NCI-H1105 (cell line): Measurements from ENCODE around the gene ERMP1.
"Not testable (repeated sequence)": the region's sequence is repeated elsewhere in the genome, so short reads cannot be mapped to it uniquely, and the experiment has no call there.

Source experiments
- DNase-seq: peaks from one replicate; lab custom pipeline; 2025; lab: John Stamatoyannopoulos, UW

Gene ERMP1, protein sequence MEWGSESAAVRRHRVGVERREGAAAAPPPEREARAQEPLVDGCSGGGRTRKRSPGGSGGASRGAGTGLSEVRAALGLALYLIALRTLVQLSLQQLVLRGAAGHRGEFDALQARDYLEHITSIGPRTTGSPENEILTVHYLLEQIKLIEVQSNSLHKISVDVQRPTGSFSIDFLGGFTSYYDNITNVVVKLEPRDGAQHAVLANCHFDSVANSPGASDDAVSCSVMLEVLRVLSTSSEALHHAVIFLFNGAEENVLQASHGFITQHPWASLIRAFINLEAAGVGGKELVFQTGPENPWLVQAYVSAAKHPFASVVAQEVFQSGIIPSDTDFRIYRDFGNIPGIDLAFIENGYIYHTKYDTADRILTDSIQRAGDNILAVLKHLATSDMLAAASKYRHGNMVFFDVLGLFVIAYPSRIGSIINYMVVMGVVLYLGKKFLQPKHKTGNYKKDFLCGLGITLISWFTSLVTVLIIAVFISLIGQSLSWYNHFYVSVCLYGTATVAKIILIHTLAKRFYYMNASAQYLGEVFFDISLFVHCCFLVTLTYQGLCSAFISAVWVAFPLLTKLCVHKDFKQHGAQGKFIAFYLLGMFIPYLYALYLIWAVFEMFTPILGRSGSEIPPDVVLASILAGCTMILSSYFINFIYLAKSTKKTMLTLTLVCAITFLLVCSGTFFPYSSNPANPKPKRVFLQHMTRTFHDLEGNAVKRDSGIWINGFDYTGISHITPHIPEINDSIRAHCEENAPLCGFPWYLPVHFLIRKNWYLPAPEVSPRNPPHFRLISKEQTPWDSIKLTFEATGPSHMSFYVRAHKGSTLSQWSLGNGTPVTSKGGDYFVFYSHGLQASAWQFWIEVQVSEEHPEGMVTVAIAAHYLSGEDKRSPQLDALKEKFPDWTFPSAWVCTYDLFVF

DNA sequence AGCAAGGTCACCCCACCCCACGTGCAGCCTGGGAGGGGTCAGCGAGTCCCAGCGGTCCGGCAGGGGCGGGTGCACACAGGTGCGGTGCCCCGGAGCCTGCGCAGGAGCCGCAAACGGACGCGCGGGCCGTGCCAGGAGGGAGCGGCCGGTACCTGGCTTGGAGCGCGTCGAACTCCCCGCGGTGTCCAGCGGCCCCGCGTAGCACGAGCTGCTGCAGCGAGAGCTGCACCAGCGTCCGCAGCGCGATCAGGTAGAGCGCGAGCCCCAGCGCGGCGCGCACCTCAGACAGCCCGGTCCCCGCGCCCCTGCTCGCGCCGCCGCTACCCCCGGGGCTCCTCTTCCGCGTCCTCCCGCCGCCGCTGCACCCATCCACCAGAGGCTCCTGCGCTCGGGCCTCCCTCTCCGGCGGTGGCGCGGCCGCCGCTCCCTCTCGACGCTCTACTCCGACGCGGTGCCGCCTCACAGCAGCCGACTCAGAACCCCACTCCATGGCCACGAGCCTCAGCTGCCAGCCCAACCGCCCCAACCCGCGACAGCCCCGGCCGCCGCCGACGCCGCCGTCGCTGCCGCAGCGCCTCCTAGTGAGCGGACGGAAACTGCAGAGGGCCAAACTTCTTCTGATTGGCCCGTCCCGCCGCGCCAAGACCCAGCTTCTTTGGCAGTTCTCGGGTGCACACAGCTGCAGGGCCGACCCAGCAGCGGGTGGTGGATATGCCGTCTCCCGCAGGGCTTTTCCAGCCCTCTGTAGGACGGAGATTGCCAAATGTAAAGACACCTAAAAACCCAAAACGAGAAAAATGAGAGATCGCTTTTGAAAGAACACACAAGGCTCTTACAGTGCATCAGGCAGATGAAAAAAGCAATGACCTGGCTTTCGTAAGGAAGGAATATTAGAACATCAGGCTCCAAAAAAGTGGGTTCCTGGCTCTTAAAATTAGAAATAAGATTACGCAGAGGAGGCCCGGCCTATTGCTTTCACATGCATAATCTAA lies at the start of gene ERMP1:
TSS of gene ERMP1 (minus strand) at position 580 of the 992 bp plus-strand sequence. CDS start at position 490, 90 bp downstream.
- DNase-seq, result peak; percentile 93

DNA sequence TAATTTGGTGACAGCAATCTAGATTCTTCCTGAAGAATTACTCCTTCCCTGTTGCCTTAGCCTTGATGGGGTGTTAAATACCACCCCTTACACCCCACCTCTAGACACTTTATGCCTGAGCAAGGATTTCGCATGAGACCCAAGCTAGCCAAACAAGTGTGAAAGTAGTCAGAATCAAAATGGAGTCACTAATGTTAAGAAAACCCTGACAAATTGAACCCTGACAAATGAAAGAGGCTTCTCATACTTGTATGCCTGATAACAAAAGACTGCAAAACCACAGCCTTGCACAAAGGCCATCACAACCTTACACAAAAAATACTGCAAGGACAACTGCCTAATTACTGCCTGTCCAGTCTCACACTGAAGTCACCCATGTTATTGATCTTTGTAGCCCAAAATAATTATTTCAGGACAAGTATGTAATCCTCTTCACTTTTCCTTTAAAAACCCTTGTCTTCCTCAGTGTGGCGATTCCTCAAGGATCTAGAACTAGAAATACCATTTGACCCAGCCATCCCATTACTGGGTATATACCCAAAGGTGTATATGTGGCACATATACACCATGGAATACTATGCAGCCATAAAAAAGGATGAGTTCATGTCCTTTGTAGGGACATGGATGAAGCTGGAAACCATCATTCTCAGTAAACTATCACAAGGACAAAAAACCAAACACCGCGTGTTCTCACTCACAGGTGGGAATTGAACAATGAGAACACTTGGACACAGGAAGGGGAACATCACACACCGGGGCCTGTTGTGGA lies 49.5 kb upstream of the ERMP1 start:
- not testable (repeated sequence) for DNase-seq

DNA sequence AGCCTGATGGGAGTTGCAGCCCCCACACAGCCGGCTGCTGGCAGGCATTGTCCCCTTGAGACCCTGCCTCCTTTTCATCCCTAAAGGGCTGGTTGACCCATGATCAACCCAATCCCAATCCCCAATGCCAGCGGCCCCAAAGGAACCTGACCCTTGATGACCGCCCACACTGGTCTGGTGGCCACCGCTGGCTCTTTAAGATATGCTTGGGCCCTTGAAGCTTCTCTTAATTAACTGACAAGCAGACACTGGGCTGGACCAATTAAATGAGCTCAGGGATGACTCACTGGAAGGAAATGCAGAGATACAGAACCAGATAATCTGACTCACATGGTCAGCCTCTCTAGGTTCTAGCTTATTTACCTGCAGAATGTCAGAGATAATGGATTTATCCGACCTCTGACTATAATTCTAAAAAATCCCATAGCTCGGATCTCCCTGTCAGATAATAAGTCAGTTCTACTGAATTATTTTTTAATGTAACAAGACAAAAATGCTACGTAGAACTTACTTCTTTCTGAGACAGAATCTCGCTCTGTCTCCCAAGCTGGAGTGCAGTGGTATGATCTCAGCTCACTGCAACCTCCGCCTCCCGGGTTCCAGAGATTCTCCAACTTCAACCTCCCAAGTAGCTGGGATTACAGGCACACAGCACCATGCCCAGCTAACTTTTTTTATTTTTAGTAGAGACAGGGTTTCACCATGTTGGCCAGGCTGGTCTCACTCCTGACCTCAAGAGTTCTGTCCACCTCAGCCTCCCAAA lies 46.7 kb upstream of the ERMP1 start:
- DNase-seq, result no peak

DNA sequence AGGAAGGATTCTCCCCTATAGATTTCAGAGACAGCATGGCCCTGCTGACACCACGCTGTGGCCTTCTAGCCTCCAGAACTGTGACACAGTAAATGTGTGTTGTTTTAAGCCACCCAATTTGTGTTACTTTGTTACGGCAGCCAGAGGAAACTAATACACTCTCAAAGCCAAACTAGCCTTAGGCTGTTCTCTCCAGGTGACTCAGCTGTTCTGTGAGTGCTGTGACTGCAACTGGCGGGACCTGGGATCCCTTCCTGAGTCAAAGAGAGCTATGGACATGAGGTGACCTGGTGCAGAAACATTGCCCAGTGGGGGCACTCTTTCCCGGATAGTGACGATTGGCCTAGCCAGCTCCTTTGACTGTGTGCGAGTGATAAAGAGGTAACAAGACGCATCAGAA lies 43.8 kb upstream of the ERMP1 start:
- no peak for DNase-seq

DNA sequence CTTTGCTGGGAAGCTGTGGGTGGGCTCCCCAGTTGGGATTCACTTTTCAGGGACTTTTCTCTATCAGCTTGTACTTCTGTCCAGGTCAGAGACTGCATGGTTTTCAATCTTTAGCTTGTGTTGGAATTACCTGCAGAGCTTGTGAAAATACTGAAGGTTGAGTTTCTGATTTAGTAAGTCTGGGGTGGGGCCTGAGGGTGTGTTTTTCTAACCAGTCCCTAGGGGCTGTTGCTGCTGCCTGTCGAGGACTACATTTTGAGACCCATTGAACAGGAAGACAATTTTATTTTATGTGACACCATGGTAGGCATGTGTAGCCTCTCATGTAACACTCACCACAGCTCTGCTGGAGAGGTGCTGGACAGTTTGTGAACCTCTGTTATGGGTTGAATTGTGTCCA lies 43.1 kb upstream of the ERMP1 start:
- DNase-seq, result no peak

DNA sequence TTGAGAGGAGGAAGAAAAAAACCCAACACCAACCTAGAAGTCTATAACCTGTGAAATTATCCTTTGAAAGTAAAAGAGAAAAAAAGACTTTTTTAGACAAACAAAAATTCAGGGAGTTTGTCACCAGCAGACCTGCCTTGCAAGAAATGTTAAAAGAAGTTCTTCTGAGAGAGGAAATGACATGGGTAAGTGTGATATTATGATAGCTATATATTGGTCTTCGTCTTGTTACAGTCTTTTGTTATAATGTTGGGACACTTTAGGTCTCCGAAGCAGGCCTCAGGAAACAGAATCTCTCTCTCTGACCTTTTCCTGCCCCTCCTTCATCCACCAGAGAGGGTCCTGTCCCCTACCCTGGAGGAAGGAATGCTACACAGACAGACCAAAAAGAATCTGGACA lies 41.1 kb upstream of the ERMP1 start:
- no peak for DNase-seq

DNA sequence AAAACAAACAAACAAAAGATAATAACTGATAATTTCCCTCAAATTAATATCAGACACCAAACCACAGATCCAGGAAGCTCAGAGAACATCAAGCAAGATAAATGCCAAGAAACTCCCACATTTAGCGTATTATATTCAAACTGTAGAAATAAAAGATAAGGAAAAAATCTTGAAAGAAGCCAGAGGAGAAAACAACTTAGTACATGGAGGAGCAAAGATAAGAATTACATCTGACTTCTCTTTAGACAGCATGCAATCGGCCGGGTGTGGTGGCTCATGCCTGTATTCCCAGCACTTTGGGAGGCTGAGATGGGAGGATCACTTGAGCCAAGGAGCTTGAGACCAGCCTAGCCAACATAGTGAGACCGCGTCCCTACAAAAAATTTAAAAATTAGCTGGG lies 40.5 kb upstream of the ERMP1 start:
- no peak for DNase-seq

DNA sequence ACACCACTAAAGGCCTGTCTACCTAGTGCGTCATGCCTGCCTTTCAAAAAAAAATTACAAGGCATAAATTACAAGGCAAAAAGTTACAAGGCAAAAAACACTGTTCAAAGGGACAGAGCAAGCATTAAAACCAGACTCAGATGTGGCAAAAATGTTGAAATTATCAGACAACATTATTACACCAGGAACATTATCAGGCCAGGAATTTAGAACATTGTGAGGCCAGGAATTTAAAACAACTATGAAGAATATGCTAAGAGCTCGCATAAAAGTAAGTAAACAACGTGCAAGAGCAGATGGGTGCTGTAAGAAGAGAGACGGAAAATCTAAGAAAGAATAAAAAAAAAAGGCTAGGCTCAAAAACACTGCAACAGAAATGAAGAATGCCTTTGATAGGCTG lies 39.6 kb upstream of the ERMP1 start:
- DNase-seq, result no peak

DNA sequence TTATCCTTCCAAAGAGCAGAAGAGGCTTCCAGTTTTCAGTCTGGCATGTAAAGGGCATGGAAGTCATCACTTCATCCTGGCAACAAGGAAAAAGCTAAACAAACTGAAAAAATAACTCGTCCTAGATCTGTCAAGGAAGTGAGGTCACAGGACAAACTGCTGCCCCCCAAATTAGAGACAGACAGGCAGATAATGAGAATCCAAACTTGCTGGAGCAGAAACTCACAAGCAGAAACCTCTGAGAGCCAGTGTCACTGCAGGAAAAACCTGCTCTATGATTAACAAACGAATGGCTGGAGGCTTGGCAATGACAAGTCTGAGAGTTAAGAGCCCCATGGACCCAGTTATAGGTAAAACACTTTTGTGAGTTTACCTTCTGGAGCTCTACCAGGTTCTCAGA lies 38.9 kb upstream of the ERMP1 start:
- no peak for DNase-seq

DNA sequence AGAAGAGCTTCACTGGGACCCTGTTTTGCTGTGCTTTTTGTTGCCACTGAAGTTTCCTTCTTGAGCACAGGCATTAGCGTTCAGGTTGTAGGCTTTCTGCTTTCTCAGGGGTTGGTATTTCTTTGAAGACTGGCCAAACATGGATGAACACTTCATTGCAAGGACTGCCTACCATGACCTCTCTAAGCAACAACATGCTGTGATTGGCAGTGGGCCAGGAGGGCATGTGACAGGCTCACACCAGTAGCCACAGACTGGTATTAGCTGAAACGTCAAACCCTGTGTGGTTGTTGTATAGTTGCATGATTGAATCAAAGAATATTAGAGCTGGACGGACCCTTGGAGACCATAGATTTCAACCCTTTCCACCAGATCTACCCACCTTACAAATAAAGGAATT lies 37.8 kb upstream of the ERMP1 start:
- no peak for DNase-seq

DNA sequence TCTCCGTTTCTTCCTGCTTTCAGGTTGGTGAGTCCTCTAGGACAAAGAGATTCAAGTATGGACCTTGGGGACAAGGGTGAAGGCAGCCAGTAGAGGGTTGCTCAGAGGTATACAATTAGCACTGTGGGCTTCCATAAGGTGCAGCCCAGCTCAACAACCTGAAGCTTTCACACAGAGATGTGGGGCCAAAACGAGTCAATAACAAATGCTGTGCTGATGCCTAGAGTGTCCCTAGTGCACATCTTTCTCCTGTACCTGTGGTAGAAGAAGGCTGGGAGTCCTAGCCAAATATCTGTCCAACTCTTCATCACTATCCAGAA lies 37.1 kb upstream of the ERMP1 start:
- DNase-seq, result no peak

DNA sequence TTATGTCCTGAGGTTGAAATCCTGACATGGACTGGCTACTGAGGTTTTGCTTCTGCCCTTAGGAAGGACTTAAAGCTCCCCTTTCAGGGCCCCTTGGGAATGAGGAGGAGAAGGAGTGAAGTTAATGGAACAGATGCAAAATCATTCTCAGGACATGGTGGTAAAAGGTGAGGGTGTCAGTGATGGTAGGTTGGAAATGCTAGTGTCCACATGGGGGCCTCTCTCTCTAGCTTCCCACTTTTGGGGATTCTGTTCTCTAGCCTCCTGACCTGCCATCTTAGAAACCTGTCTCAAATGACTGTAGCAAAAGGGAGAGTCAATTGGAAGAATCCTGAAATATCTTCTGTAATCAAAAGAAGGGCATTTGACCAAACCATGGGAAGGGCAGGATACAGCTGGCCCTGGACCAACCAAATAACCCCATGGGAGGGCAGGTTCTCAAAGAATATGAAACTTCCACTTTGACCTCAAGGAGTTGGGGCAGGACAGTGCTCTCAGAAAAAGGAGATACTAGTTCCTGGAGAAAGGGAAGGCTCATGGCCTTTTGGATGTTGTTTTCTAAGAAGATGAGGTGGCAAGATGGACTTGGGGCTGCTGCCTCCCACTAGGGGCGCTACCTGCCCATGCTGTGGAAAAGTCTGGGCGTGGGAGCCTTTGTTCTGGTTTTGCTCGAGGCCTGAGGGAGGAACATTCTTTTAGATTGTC lies 36.5 kb upstream of the ERMP1 start:
- DNase-seq, result no peak

DNA sequence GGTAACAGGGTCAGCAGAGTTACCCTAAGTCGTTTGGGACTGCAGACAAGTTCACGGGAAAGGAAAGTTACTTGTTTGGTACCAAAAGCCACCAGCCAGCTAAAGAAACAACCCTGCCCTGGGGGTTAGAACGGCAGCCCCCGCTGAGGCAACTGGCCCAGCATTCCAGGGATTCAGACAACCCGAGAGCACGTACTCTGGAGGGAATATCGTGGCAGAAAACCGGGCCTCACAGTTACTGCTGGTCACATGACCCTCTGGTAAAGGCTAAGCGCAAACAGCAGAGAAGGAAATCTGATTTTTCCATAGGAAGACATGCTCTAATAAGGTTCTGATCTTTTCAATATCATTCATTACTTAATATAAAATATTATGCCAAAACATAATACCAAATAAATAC lies 35.3 kb upstream of the ERMP1 start:
- DNase-seq, result no peak

DNA sequence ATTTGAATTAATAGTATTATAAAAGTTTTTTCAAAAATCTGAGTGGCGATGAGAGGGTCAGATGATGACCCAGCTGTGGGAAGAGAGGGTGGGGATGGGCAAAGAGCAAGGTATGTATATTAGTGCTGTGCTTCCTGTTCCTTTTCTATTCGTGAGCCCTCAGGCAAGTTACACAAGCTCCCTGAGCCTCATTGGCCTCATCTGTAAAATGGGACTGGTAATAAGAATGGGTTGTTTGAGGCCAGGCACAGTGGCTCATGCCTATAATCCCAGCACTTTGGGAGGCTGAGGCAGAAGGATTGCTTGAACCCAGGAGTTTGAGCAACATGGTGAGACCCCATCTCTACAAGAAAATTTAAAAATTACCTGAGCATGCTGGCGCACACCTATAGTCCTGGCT lies 33.8 kb upstream of the ERMP1 start:
- DNase-seq, result no peak

DNA sequence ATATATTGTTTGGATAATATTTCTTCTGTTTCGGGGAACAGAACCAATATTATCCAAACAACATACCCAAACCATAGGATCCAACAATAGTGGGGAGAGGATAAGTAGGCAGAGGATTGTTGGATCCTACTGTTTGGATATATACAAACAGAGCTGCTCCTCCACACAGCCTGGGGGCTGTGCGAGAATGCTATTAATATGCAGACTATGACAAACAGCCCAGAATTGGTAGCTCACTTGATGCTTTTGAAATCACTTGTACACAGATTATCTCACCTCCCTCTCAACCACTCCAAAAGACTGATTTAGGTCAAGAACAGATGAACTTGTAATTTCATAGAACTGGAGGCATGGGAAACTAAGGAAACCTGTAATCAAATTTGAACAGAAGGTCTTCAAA lies 33.4 kb upstream of the ERMP1 start:
- no peak for DNase-seq

DNA sequence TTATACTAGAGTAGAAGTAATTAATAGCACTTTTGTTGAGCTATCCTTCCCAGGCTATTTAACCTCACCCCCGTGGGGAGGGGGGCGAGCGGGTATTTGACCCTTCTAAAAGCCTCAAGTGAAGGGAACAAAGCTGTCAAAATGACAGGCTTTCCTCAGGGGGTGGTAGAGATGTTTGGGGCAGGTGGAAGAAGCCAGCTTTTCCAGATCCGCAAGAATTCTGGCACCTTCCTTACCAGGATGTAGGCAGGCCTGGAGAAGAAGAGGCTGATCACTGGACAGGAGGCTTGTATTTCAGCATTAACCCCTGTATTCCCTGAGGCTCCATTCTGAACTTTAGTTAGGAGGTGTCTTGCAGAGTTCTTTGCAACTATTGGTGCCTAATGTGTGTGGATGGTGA lies 31.5 kb upstream of the ERMP1 start:
- DNase-seq, result no peak

DNA sequence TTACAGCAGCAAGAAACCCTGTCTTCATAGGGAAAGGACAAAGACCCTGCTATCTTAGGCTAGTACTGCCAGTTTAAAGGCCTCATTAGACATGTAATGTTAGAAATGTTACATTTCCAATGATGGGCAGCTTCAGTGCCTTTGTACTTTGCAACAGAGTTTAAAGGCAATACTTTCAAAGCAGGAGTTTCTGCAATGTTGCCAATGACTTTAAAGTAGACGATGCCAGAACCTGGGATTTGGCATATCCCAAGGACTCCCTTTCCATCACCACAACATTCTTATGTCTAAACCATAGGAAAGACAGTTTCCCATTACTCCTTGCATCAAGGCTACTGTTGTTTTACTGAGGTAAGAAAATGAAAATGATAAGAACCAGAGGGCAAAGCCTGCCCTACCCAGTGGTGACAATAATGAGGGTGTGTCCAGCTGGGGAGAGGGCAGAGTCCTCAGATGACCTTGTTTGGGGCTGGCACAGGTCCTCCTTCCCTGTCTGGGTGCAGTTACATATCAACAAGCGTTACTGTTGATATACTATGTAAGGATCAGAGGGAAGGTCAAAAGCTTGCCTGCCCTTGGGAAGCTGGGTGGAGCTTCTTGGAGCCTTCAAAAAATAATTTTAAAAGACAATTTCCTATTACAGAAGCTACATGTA lies 30.3 kb upstream of the ERMP1 start:
- DNase-seq, result no peak

DNA sequence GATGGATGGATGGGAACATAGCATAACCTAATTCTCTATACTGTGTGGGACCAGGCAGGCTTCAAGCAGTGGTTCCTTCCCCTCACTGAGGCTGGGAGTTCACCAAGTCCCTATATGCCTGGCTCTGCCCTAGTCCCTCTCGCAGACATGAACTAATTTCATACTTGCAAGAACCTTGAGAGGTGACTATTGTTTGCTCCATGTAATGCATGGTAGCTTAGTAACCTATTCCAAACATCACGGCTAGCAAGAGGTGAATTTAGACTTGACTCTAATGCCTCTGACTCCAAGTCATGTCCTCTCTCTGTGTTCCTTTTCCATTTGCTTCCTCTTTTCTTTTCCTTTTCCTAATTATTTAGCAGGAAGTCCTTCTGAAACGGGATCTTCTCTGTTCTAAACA lies 25.9 kb upstream of the ERMP1 start:
- DNase-seq, result no peak

DNA sequence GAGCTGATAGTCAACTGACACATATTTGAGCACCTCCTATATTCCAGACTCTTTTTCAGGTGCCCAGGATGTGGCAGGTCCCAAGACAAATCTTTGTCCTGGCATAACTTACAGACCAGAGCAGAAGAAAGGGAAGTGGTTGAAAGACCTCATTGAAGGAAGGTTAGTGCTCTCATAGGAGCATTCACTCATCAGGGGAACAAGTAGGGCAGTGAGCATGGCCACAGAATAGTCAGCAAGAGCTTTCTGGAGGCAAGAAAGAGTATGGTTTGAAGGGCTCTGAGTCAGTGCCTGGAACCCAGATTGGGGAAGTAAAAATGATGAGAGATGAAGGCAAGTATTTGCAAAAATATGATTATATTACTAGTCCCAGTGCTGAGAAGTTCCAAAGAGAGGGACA lies 25.0 kb upstream of the ERMP1 start:
- DNase-seq, result no peak
